CD4-positive, alpha-beta T cell treated with Interleukin-4 for 1 hour (primary cell): ENCODE results near the gene DDX51.
"Not testable (repeated sequence)": the region's sequence is repeated elsewhere in the genome, so short reads cannot be mapped to it uniquely, and the experiment has no call there.

Experiments
- DNase-seq, 2 donors: peaks; one replicate each; pipeline ENCODE4 v3.0.0-alpha.2; 2020 to 2022

DDX51 gene

DNA sequence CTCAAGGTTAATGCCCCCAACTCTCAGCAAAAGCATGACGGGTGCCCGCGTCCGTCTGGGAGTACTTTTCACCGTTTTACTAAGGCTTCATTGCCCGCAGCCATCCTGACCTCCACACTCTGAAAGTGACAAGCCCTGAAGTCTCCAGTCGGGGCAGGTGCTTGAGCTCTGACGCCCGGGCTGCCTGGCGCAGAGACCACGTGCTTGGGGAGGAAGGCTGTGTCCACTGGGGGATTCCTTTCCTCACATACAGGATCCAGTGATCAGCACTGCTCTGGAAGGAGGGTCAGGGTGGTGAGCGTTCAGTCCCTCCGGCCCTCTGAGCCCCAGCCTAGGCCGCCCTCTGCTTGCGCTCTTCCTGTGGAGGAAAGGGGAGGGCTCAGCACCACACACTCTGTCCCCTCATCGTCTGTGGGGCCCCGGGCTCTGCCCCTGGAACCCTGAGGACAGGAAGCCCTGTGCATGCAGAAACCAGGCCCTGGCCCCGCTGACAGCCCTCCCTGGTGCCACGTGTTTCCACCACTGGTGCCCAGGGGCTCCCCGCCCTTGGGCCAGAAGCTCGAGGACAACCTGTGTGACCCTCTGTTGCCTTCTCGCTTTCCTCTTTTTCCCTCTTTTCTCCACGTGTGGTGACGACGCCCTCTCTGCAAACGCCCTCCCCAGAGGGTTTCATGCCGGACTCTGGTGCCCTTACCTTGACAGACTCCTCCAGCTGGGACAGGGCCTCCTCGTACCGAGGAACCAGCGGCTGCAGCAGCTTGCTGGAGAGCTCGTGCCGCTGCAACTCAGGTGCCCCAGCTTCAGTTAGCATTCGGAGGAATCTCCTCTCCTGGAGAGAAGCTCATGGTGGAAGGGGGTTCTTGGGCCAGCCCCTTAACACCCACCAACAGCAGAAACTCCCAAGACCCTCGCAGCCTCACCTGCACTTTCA is 4.9 kb downstream of the DDX51 start:
- DNase-seq = no peak

DNA sequence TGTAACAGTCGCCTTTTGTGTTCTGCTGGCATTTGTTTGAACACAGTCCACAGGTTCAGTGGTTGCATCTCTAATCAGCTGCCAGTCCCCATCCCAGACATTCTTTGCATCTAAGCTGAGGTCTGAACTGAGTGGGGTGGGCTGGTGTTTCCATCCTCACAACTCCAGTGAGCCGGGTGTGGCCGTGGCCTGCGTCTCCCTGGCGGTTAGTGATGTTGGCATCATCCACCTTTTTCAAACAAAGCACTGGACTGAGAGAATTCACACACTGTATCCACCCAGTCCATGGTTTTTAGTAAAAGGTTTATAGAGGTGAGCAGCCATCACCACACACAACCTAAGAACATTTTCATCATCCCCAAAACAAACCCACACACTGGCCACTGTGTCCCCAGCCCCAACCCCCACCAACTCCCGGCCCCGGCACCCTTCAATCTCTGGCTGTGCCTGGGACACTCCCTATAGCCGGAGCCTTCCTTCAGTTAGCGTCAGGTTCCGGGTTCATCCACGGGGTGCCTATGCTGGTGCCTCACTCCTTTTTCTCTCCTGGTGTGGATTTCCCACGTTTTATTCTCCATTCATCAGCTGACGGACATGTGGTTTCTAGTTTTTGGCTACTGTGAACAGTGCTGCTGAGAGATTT is 6.5 kb downstream of the DDX51 start:
- no peak for DNase-seq

DNA sequence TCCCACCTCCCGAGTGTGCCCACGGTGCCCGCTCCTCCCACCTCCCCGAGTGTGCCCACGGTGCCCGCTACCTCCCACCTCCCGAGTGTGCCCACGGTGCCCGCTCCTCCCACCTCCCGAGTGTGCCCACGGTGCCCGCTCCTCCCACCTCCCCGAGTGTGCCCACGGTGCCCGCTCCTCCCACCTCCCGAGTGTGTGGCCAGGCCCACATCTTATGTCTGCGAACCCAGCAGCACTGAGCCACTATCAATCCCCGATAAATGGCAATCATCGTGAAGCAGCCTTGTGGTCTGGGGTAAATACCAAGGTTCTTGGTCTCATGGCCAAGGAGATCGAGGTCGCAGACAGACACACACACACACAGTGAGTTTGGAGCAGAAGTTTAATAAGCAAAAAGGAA is 7.9 kb downstream of the DDX51 start:
- DNase-seq = not testable (repeated sequence)

DNA sequence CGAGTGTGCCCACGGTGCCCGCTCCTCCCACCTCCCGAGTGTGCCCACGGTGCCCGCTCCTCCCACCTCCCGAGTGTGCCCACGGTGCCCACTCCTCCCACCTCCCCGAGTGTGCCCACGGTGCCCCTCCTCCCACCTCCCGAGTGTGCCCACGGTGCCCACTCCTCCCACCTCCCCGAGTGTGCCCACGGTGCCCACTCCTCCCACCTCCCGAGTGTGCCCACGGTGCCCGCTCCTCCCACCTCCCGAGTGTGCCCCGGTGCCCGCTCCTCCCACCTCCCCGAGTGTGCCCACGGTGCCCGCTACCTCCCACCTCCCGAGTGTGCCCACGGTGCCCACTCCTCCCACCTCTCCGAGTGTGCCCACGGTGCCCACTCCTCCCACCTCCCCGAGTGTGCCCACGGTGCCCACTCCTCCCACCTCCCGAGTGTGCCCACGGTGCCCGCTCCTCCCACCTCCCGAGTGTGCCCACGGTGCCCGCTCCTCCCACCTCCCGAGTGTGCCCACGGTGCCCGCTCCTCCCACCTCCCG is 9.4 kb downstream of the DDX51 start:
- DNase-seq = not testable (repeated sequence)

DNA sequence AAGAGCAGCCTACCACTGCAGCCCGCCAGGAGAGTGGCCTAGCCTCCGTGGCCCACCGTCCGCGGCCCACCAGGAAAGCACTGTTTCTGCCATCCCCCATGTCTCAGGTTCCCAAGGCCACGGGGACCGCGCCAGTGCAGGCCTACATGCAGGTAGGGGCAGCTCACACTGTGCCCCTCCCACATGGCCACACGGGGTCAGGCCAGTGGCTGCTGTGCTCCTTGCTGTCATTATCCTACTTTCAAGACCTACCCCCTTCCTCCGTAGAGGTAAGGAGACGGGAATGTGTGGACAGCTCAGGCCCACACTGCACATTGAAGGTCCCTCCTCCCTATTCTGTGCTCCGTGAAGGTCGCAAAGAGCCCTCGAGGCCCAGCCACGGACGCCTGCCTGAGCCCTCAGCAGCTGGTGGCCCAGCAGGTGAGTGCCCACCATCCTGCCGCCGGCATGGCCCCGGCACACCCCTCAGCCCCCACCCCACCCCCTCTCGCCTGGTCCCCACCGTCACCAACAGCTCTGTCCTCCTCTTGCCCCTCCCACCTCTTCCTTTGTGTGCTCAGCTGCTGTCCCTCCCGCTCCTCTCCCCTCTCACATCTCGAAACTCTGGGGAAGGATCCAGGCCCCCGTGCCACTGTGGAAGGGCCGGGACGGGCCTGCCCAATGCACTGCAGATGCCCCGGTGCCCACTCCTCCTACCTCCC is 10.0 kb downstream of the DDX51 start:
- DNase-seq = no peak

DNA sequence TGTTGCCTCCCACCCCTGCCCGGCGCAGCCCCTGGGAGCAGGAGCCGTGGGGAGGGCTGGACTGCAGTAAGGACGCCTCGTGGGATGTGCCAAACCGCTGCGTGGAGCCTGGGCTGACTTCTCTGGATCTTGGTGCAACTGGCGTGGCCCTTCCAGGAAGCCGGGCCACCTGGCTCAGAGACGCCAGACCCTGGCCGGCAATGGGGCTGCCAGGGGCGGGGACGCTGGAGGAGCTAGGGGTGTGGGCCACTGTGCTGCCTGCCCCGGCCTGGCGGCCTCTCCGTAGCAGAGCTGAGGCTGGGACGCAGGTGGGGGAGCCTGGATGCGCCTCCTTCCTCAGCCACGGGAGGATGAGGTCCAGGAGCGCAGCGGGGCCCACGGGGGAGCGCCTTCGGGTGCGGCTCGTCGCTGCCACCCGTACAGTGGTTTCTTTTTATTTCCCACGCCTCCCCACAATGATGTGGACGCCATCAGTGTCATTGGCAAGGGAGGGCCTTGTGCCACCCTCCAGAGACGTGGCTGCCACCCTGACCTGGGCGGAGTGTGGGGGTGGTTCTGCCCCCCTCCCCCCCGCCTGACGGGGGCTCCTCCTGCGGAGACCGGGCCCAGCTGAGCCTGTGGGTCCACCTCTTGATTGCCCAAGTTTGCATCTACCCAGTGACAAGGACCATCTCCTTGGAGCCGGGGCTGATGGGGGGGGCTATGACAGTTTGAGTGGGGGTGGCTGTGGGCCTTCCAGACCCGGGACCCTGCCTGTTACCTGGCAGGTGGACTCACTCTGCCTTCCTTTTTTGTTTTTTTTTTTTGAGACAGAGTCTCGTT is 11.3 kb downstream of the DDX51 start:
- DNase-seq = no peak

DNA sequence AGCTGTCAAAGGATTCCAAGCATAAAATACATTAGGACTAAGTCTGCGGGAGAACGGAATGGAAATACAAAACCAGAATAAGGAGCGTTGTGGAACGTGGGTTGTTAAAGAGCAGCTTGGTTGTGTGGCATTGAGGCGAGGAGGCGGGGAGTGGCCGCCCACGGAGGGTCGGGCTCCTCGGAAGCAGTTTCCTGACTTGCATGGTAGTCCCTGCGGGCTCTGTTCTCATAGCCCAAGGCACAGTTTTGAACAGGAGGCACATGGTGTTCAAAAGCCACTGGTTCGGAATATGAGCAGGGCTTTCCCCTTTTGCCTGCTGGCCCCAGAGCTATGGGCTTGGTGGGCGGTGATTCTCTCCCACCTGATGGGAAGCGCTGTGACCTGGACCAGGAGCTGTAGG is 12.2 kb downstream of the DDX51 start:
- no peak for DNase-seq

DNA sequence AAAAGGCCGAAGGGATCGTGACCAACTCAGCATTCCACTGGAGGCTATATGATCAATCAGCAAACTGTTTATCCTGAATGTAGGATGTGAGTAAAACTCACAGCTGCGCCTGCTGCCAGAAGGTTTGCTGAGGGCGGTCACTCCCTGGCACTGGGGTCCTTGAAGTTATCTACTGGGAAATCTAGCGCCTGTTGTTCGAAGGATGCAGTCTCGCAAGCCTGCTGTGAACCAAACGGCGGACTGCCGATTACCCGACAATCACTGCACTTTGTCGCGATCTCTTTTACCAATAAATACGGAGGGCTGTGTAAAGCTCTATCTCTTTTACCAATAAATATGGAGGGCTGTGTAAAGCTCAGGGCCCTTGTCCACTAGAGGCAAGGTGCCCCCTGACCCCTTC is 12.9 kb downstream of the DDX51 start:
- DNase-seq = no peak

DNA sequence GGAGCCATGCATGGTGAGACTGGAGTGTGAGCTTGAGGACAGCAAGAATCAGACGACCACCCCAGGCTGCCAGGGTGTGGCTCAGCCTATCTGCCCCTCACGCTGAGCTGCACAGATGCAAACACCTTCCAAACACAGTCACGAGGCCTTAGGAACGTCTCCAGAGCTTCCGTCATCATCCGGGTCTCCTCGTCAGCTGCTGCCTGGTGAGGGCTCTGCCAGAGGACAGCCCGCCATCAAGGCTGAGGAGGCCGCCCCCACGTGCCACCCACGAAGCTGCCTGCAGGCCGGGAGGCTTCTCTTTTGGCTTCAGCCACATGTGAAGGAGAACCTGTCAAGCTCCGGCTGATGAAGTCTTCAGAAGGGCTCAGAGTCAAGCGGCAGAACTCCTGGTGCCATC is 13.4 kb downstream of the DDX51 start:
- no peak for DNase-seq

DNA sequence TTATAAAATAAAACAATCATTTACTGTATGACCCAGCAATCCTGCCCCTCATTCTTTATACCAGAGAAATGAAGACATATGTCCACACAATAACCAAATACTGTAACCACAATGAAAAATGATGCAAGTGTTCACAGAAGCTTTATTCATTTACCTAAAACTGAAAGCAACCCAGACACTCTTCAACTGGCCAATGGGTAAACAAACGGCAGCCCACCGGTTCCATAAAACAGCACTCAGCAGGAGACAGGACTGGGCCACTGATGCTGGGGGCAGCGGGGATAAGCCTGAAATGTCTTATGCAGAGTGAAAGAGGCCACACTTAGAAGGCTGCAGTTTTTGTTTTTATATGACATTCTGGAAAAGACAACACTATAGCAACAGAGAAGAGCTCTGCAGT is 15.1 kb downstream of the DDX51 start:
- DNase-seq = no peak

DNA sequence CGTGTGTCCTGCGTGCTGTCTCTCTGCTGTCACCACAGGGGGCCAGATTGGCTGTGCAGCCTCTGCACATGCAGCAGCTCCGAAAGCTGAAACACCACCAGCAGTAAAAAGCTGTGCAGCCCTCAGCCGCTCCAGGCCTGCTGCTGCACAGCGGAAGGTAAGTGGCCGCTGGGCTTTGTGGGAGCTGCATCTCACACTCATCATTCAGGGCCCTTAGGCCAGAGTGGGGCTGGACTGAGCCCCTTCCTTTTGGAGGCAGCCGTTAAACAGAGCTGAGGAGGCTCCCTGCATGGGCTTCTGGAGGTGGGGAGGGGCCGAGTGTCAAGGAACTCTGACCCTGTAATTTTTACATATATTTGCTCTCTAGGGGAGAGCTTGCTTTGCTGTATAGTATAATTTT is 17.1 kb downstream of the DDX51 start:
- DNase-seq = no peak

DNA sequence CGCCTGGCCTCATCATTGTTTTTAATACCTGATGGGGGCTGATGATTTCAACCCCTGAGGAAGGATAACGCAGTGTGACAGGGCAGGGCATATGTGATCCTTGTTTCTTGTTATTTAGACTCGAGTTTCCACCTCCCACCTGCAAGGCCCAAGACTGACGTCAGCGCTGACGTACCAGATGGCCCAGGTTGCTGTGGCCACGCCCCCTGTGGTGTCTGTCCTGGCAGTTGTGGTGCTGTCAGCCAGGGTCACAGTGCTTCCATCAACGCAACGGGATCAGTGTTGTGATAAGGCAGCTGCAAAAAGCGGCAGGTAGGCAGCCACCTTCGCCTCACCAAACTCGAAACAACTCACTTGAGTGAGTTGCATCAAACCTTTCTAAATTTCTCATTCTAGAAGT is 18.4 kb downstream of the DDX51 start:
- no peak for DNase-seq

DNA sequence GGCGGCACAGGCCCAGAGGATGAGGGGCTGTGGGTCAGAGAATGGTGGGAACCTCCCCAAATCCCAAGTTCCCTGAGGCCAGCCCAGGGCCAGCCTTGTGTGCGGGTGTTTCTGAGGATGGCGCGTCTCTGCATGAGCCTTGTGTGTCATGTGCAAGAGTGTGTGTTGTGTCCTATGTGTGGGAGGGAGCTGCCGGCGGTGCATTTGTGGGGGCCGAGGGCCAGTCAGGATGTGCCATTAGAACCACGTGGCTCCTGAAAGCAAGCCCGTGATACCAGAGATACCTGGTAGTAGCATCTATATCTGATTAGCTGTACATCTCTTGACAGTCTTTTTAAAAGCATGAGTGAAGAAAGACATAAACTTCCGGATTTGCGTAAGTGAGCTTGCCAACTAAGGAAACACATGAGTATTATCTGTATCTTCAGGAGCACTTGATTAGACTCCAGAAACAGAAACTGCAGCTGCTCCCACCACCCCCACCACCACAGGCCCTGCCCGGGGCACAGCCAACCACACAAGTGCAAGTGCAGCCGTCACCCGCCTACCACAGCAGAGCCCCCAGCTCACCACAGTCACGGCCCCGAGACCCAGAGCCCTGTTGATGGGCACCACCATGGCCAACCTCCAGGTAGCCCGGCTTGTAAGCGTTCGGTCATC is 19.2 kb downstream of the DDX51 start:
- no peak for DNase-seq

DNA sequence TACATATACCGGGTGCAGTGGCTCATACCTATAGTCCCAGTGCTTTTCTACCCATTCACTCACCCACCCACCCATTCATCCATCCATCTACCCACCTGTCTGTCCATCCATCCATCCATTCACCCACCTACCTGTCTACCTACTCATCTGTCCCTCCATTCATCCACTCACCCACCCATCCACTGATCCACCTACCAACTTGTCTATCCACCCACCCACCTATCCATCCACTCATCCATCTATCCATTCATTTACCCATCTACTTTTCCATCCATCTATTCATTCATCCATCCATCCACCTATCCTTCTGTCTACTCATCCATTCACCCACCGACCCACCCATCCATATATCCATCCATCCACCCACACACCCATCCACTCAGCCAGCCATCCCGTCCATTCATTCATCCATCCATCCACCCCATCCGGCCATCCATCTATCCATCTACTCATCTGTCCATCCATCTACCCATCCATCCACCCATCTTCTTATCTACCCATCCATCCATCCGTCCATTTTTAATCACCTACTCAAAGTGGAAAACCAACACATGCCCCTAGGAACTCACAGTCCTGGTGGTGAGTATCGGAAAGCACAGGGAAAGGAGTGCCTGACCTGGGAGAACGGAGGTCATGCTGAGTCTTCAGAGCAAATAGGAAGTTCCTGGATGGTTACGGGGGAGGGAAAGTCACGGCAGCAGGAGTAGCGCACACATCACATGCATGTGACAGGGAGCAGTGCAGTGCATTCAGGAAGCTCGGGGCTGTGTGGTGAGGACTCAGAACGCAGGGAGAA is 20.0 kb downstream of the DDX51 start:
- no peak for DNase-seq

DNA sequence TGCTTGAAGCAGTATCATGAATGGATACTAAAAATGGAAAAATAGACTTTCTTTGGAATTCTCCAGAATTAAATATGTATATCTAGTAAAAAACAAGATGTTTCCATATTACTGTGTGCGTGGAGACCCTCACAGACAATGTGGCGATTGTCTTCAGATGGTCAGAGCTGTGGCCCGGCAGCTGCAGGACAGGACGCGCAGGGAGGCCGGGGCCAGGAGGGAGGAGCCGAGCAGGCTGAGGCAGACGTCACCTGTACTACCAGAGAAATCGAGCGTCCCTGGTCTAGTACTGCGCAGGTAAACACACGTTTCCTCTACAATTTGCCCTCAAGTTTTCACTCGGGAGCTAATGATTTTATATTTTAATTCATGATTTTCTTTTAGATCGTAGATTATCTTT is 22.8 kb downstream of the DDX51 start:
- DNase-seq = no peak

DNA sequence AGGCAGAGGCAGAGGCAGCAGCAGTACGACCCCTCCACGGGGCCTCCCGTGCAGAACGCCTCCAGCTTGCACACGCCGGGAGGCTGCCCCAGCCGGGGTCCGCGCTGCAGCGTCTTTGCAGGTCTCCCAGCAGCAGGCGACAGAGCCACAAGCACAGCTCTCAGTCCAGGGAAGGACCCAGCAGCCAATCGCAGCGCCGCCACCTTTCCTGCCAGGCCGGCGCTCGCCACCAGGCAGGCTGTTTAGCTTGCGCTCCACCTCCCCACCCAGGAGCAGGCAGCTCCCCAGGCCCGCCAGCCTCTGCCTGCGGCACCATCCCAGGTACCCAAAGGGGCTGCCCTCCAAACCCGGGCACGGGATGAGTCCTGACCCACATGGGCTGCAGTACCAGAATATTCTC is 25.2 kb downstream of the DDX51 start:
- DNase-seq = no peak

DNA sequence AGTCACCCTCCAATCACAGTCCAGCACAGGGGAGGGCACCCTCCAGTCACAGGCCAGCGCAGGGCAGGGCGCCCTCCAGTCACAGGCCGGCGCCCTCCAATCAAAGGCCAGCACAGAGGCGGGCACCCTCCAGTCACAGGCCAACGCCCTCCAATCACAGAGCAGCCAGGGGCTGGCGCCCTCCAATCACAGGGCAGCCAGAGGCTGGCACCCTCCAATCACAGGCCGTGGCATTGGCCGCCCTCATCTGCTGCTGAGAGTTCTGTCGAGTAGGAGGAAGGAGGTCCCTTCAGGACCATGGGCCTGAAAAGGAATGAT is 26.6 kb downstream of the DDX51 start:
- no peak for DNase-seq

DNA sequence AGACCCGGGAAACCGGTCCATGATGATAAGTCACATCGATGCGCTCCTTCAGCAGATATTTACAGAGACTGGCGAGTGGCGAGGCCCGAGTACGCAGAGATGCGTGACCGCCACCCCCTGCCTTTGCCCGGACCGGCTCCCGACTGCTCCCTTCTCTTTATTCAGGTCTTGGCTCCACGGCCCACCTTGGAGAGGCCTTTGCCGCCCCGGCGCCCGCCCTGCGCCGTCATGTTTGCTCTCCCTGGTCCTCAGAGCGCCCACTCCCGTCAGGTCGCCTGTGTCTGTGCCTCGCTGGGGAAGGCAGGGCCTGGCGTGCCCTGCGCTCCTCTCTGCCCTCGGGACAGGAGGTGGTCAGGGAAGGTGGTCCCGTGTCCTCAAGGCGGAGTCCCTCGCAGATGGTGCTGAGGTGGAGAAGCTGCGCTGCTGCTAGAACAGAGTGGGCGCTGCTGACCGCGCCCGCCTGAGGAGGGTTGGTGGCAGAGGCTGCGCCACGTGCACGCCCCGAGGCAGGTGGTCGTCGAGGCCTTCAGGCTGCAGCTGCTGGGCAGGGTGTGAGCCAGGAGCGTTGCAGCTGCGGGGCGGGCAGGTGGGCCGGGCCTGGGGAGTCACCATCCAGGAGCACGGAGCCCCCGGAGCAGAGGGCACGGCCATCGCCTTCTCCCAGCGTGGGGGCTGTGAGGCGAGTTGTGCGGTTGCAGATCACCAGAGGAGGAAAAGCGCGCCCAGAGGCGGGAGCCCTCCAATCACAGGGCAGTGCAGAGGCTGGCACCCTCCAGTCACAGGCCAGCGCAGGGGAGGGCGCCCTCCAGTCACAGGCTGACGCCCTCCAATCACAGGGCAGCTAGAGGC is 27.2 kb downstream of the DDX51 start:
- DNase-seq = no peak

DNA sequence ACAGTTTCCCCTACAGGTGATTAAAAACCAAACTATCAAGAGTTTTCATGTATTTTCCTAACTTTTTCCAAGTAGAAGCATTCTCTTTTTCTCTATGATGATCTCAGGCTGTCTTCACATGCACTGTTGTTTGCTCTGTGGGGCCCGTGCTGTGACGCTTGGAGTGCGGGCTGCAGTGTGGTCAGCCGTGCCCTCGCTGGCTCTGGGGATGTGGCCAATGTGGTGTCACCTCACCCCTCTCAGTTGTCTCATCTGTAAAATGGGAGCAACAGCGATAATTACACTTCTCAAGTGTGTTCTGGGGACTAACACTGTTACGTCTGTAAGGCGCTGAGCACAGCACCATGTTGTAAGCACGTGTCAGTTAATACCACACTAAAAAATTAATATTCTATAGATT is 28.6 kb downstream of the DDX51 start:
- DNase-seq = no peak

DNA sequence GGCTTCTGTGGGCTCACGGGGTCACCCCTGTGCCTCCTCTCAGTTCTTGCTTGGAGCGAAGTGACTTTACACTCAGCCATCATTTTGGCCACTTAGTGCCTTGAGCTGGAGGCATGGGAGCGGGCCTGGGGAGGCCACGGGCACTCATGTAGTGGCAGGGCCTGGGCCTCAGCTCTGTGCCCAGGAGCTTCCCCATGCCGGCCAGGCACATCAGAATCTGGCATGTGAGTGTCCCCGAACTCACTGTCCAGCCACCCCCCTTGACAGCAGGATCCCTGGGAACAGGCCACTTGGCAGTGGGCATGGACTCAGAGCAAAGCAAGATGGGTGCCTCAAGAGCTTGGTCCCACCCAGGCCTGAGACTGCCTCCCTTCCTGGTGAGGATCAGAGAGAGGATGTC is 29.5 kb downstream of the DDX51 start:
- no peak for DNase-seq
